WERI-Rb-1 (cell line): ENCODE measurements around the gene TMEM80.

Source experiments
- DNase-seq: peaks from one replicate; pipeline ENCODE4 v3.0.0-alpha.2; 2020
- H3K27ac ChIP-seq: fragments of 250-450 bp; sonication (Bioruptor Pico); 2 replicates; pipeline ENCODE4 v1.5.1; 2020; ENCODE audit warnings: mild to moderate bottlenecking, moderate library complexity
- H3K27me3 ChIP-seq: fragments of 250-450 bp; sonication (Bioruptor Pico); 2 replicates; pipeline ENCODE4 v1.5.1; 2021; ENCODE audit warnings: mild to moderate bottlenecking, low read depth, moderate library complexity; ENCODE audit not compliant: insufficient read depth, severe bottlenecking
- H3K36me3 ChIP-seq: fragments of 250-450 bp; sonication (Bioruptor Pico); 2 replicates; pipeline ENCODE4 v1.5.1; 2020; ENCODE audit warnings: mild to moderate bottlenecking, moderate library complexity
- H3K4me3 ChIP-seq: 2 replicates; pipeline ENCODE4 v1.5.1; 2011; ENCODE audit warnings: low read depth, mild to moderate bottlenecking, control low read depth, low read length
- H3K9me3 ChIP-seq: fragments of 250-450 bp; sonication (Bioruptor Pico); 2 replicates; pipeline ENCODE4 v1.5.1; 2021; ENCODE audit warnings: mild to moderate bottlenecking, moderate library complexity; ENCODE audit not compliant: severe bottlenecking
- TF ChIP-seq, protein P1 (sequence below): IDR thresholded peaks from 2 replicates; pipeline ENCODE4 v1.5.1; 2011; ENCODE audit warnings: low read depth, mild to moderate bottlenecking, control low read depth, inconsistent platforms, low read length

The TMEM80 gene

DNA sequence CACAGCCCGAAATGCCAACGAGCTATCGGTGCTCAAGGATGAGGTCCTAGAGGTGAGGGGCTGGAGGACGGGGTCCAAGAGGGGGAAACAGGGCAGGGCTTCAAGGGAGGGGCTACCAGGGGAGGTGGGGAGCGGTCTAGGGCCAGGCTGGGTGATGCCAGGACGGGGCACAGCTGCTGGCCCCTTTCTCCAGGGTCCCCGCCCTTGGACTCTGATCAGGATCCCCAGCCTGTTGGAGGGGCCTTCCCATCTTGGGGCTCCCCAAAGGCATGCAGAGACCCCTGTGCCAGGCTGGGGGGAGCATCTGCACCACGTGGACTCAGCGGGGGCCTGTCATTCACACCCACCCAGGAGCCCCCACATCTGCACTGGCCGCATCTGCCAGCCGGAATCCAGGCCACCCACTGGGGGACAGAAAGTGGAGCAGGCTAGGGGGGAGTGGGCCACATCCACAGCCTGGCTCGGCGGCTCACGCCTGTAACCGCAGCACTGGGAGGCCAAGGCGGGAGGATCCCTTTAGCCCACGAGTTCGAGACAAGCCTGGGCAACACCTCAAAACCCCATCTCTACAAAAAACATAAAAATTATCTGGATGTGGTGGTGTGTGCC is 29.3 kb downstream of the TMEM80 start:
- H3K27me3 ChIP-seq: peaks cover 24% of the 10 kb centered on the region
- no peaks in the 10 kb centered on the region for H3K9me3 ChIP-seq
- no peak for DNase-seq
- TF ChIP-seq, protein P1, sequence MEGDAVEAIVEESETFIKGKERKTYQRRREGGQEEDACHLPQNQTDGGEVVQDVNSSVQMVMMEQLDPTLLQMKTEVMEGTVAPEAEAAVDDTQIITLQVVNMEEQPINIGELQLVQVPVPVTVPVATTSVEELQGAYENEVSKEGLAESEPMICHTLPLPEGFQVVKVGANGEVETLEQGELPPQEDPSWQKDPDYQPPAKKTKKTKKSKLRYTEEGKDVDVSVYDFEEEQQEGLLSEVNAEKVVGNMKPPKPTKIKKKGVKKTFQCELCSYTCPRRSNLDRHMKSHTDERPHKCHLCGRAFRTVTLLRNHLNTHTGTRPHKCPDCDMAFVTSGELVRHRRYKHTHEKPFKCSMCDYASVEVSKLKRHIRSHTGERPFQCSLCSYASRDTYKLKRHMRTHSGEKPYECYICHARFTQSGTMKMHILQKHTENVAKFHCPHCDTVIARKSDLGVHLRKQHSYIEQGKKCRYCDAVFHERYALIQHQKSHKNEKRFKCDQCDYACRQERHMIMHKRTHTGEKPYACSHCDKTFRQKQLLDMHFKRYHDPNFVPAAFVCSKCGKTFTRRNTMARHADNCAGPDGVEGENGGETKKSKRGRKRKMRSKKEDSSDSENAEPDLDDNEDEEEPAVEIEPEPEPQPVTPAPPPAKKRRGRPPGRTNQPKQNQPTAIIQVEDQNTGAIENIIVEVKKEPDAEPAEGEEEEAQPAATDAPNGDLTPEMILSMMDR: no peak
- H3K36me3 ChIP-seq: no peaks in the 10 kb centered on the region
- no peak overlapping the region for H3K27ac ChIP-seq
- H3K4me3 ChIP-seq: no peak overlapping the region

DNA sequence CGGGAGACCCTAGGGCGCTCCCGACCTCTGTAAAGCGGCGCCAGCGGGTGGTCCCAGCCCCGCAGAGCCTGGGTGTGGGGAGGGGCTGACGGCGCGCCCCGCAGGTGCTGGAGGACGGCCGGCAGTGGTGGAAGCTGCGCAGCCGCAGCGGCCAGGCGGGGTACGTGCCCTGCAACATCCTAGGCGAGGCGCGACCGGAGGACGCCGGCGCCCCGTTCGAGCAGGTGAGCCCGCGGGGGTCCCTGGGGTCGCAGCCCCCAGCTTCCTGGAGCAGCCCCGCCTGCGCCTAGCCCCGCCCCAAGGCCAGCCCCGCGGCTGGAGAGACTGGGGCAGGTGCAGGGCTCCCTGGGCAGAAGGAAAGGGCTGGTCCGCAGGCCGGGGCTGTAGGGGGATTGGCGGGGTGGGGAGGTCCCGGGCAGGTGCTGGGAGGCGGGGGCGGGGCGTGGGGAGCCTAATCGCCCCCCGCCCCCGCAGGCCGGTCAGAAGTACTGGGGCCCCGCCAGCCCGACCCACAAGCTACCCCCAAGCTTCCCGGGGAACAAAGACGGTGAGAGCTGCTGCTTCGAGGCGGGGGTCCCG is 30.1 kb downstream of the TMEM80 start:
- Histone ChIP-seq H3K36me3 (no peaks in the 10 kb centered on the region), H3K27ac (no peak overlapping the region), H3K9me3 (no peaks in the 10 kb centered on the region), H3K4me3 (no peak overlapping the region), H3K27me3 (peaks cover 17% of the 10 kb centered on the region)
- TF ChIP-seq, protein P1: no peak
- no peak for DNase-seq

DNA sequence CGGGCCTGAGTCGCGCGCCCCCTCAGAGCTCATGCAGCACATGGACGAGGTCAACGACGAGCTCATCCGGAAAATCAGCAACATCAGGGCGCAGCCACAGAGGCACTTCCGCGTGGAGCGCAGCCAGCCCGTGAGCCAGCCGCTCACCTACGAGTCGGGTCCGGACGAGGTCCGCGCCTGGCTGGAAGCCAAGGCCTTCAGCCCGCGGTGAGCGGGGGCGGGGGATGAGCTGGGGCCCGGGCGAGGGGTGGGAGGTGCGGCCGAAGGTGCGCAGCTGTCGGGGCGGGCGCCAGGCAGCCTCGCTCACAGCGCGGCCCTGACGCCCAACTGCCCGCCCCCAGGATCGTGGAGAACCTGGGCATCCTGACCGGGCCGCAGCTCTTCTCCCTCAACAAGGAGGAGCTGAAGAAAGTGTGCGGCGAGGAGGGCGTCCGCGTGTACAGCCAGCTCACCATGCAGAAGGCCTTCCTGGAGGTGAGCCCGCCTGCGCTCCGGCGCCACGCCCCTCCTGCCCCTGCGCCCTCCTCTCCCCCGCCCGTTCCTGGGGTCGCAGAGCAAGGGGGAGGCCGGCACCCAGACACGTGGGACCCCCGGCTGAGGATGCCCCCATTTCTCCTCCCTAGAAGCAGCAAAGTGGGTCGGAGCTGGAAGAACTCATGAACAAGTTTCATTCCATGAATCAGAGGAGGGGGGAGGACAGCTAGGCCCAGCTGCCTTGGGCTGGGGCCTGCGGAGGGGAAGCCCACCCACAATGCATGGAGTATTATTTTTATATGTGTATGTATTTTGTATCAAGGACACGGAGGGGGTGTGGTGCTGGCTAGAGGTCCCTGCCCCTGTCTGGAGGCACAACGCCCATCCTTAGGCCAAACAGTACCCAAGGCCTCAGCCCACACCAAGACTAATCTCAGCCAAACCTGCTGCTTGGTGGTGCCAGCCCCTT is 30.9 kb downstream of the TMEM80 start:
- Histone ChIP-seq H3K27ac (peak overlapping the region; percentile 44; the same call in 1 of the 2 replicates), H3K9me3 (no peaks in the 10 kb centered on the region), H3K27me3 (peaks cover 10% of the 10 kb centered on the region), H3K36me3 (no peaks in the 10 kb centered on the region), H3K4me3 (peak overlapping the region; percentile 19)
- TF ChIP-seq, protein P1: no peak
- peak; percentile 62 for DNase-seq

DNA sequence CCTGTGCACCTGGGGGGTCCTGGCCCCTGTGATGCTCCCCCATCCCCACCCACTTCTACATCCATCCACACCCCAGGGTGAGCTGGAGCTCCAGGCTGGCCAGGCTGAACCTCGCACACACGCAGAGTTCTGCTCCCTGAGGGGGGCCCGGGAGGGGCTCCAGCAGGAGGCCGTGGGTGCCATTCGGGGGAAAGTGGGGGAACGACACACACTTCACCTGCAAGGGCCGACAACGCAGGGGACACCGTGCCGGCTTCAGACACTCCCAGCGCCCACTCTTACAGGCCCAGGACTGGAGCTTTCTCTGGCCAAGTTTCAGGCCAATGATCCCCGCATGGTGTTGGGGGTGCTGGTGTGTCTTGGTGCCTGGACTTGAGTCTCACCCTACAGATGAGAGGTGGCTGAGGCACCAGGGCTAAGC is 31.7 kb downstream of the TMEM80 start:
- Histone ChIP-seq H3K9me3 (no peaks in the 10 kb centered on the region), H3K36me3 (no peaks in the 10 kb centered on the region), H3K27me3 (peaks cover 3% of the 10 kb centered on the region), H3K4me3 (no peak overlapping the region), H3K27ac (peak overlapping the region; percentile 57)
- TF ChIP-seq, protein P1: no peak
- no peak for DNase-seq

DNA sequence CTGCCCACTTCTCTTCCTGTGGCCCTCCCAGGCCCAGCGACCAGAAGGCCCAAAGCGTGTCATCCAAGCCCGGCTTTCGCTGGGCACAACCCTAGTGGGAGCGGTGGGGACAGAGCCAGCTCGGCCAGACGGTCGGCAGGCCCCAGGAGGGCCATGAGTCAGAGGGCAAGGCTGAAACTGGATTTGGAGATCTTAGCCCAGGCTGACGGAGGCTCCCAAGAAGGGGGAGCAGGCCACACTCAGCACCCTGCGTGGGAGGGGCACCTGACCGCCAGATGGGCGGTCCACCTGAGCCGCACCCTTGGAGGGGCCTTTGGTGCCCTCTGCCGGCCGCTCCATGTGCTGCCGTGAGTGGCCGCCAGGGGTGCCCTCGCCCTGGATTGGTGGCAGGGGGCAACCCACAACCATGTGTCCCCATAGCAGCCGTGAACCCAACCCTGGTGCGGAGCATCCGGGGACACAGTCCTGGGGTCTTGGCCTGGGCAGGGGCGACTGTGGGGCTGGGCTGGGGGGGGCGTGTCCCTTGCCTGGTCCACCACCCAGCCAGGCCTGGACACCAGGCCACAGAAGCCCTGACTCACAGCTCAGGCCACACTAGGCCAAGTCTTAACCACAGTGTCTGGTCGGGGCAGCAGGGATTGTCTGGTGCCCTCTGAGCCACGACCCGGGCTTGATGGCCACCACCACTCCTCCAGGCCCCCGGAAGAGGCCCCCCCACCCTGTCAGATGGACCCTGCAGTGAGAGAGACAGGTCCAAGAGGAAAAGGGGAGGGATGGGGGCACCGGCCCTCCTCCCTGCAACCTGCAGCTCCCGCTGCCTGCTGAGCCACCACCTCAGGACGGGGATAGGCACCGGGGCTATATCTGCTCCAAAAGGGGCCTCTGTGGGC is 32.5 kb downstream of the TMEM80 start:
- no peak overlapping the region for H3K4me3 ChIP-seq
- no peaks in the 10 kb centered on the region for H3K27me3 ChIP-seq
- H3K9me3 ChIP-seq: no peaks in the 10 kb centered on the region
- peak overlapping the region; percentile 57 for H3K27ac ChIP-seq
- peak; percentile 92 for DNase-seq
- TF ChIP-seq, protein P1: peak; percentile 99
- H3K36me3 ChIP-seq: no peaks in the 10 kb centered on the region
